ENCODE measurements around the gene MAN1C1. TPM values are rescaled to one million over a fixed set of nuclear protein-coding genes. Genes with fewer than 3 reads are reported as not detected.

MAN1C1 gene
- total RNA-seq, 1 donor from 2014 or later: 64.7 TPM

DNA sequence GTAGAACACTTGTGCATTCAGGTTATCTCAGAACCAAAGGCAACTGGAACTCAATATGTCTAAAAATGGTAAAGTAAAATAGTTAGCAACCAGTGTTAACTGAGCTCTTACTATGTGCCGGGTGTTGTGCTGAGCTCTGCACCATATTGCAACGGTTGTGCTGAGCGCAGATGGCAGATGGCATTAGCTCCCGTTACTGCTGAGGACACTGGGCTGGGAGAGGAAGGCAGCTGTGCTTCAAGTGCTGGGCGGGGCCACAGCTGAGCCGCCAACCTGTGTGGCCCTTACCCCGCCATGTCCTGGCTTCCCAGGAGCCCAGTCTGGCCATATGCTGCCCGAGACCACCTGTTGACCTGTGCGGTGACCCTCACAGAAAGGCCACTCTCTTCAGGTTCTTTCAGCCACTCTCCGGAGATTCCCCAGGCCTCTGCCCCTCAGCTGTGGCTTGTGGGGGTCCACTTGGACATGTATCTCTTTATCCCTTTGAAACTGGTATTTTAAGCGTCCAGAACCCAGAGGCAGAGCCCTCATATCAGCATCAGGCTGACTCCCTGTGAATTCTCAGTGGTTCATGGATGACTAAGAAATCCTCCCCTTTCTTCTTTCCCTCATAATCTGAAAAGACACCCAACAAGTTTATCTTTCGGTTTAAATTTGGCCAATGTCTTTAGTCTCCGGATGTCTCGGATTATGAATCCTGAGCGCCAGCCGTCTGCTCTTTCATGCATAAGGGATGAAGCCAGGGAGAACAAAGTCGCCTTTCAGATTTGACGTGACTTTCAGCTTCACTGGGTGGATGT, 46.8 kb upstream of the MAN1C1 start:
- Mint-ChIP-seq H3K27ac (ENCODE audit: unreplicated experiment) (peak overlapping the region; percentile 94), H3K9me3 (ENCODE audit: unreplicated experiment) (no peaks in the 10 kb centered on the region), H3K4me1 (ENCODE audit: unreplicated experiment) (peaks cover 70% of the 10 kb centered on the region), H3K27me3 (ENCODE audit: unreplicated experiment) (no peaks in the 10 kb centered on the region), H3K36me3 (ENCODE audit: unreplicated experiment) (no peaks in the 10 kb centered on the region), H3K4me3 (ENCODE audit: unreplicated experiment) (no peak overlapping the region)
- no peak for DNase-seq (ENCODE audit: extremely low spot score, unreplicated experiment)
- TF ChIP-seq, protein P1, sequence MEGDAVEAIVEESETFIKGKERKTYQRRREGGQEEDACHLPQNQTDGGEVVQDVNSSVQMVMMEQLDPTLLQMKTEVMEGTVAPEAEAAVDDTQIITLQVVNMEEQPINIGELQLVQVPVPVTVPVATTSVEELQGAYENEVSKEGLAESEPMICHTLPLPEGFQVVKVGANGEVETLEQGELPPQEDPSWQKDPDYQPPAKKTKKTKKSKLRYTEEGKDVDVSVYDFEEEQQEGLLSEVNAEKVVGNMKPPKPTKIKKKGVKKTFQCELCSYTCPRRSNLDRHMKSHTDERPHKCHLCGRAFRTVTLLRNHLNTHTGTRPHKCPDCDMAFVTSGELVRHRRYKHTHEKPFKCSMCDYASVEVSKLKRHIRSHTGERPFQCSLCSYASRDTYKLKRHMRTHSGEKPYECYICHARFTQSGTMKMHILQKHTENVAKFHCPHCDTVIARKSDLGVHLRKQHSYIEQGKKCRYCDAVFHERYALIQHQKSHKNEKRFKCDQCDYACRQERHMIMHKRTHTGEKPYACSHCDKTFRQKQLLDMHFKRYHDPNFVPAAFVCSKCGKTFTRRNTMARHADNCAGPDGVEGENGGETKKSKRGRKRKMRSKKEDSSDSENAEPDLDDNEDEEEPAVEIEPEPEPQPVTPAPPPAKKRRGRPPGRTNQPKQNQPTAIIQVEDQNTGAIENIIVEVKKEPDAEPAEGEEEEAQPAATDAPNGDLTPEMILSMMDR (IDR thresholded peaks at IDR 0.05): no peak

DNA sequence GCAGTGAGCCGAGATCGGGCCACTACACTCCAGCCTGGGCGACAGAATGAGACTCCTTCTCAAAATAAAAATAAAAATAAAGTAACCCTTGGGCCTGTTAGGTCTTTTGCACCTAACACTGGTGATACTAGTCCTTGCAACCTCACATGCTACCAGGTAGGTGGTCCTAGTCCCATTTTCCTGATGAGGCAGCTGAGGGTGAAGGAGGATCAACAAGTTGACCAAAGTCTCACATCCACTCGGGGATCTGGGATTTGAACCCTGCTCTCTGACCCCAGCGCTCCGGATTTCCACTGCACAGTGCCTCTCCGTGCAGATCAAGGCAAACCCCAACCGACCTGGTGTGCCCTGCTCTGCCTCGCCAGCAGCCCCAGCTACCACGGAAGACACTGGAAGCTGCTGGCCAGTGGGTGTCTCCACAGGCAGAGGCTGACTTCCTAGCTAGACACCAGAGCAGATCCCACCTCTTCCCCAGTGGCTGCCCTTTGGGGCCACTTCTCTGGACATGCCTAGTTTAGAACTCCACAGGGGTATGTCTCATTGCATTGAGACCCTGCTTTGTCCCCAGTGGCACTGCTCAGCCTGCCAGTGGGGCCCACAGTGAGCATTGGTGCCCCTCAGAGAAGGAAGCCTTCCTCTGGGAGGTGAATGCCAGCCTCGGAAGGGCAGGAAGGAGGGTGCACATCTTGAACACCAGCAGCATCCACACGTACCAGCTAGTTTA, 45.6 kb upstream of the MAN1C1 start:
- Mint-ChIP-seq H3K27ac (ENCODE audit: unreplicated experiment) (no peak overlapping the region), H3K4me3 (ENCODE audit: unreplicated experiment) (no peak overlapping the region), H3K4me1 (ENCODE audit: unreplicated experiment) (peaks cover 61% of the 10 kb centered on the region), H3K36me3 (ENCODE audit: unreplicated experiment) (no peaks in the 10 kb centered on the region), H3K27me3 (ENCODE audit: unreplicated experiment) (no peaks in the 10 kb centered on the region), H3K9me3 (ENCODE audit: unreplicated experiment) (no peaks in the 10 kb centered on the region)
- TF ChIP-seq, protein P1 (IDR thresholded peaks at IDR 0.05): no peak
- no peak for DNase-seq (ENCODE audit: extremely low spot score, unreplicated experiment)

DNA sequence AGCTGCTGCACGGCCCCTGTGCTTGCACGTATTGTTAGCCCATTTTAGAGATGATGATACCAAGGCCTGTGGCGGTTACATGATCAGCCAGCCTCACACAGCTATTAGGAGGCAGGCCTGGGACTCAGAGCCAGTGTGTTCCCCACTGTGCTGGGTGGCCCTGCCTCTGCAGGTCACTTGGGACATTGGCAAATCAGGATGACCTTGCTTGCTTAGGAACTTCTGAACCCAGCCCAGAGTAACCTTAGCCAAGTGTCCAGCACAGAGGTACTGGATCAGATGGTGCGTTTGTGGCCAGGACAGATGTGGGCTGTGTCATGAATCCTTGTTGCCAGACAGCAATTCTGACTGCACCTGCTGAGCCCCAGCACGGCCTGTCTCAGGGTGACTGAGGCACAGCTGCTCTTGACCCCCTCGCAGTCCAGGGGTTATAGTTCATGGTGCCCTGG, 45.0 kb upstream of the MAN1C1 start:
- TF ChIP-seq, protein P1 (IDR thresholded peaks at IDR 0.05): no peak
- no peaks in the 10 kb centered on the region for H3K27me3 Mint-ChIP-seq (ENCODE audit: unreplicated experiment)
- no peak for DNase-seq (ENCODE audit: extremely low spot score, unreplicated experiment)
- no peak overlapping the region for H3K4me3 Mint-ChIP-seq (ENCODE audit: unreplicated experiment)
- H3K27ac Mint-ChIP-seq (ENCODE audit: unreplicated experiment): no peak overlapping the region
- H3K4me1 Mint-ChIP-seq (ENCODE audit: unreplicated experiment): peaks cover 55% of the 10 kb centered on the region
- H3K9me3 Mint-ChIP-seq (ENCODE audit: unreplicated experiment): no peaks in the 10 kb centered on the region
- H3K36me3 Mint-ChIP-seq (ENCODE audit: unreplicated experiment): no peaks in the 10 kb centered on the region

DNA sequence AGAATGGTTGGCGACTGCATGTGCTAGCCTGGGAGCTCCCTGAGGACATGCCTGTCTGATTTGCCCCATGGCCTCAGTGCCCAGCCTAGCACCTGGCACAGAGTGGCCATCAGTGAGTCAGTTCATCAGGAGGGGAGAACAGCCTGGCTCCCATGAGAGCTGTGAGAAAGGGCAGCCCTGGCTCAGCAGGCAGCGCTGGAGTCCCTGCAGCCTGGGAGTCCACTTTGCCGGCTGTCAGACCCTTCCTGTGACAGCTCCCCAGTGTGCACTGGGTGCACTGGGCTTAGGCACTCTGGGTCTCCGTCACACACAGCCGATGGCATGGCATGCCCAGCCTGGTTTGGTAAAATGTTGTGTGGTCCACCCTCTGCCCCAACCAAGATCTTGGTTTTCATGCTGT, 44.5 kb upstream of the MAN1C1 start:
- no peak for DNase-seq (ENCODE audit: extremely low spot score, unreplicated experiment)
- no peaks in the 10 kb centered on the region for H3K36me3 Mint-ChIP-seq (ENCODE audit: unreplicated experiment)
- H3K27ac Mint-ChIP-seq (ENCODE audit: unreplicated experiment): no peak overlapping the region
- H3K4me3 Mint-ChIP-seq (ENCODE audit: unreplicated experiment): no peak overlapping the region
- TF ChIP-seq, protein P1 (IDR thresholded peaks at IDR 0.05): no peak
- peaks cover 50% of the 10 kb centered on the region for H3K4me1 Mint-ChIP-seq (ENCODE audit: unreplicated experiment)
- H3K9me3 Mint-ChIP-seq (ENCODE audit: unreplicated experiment): no peaks in the 10 kb centered on the region
- no peaks in the 10 kb centered on the region for H3K27me3 Mint-ChIP-seq (ENCODE audit: unreplicated experiment)

Data from osteocyte (in vitro differentiated cells).